Measurements from ENCODE around the gene LRRC42.

Gene LRRC42

DNA sequence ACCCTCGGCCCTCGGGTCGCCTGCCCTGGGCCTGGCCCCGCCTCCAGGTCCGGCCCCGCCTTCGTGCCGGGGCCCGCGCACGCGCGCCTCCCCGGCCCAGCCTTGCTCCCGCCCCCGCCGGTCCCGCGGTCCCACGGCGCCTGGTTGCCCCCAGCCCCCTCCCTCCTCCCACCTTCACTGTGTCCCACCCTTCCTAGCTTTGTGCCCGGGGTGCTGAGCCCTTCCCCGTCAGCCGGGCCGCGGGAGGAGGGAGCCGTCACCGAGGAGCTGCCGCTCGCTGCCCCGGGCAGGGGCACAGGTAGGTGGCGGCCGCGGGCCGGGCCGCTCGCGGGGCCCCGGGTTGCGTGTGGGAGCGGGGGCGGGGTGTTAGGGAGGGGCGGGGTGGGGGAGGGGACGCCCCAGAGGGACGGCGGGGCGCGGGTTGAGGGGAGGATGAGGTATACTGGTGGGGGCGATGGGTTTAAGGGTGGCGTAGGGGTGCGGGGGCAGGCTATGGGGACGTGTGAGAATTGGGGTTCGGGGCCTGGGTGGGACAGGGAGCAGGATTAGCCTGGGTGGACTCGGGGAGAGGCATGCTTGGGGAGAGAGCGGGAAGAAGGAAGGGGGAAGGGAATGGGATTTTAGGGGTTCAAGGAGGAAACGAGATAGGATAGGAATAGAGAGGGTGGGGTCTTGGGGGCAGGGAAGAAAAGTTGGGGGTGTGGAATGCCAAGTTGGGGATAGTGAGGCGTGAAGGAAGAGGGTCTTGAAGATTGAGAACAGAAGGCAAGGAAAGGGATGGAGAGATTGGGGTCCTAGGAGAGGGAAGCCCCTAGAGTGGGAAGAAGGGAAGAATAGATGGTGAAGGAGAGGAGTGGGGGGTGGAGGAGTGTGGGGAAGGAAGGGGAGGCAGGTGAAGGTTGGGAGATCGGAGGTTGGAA is at the start of gene LRRC42:
LRRC42 (plus strand) TSS at position 99 of the 920 bp plus-strand sequence. CDS start 5,650 bp downstream, outside the sequence.
- DNase-seq: peak in 5 of 56 donors; percentile 34 to 98 (median 97)

- DNase-seq: peak in 1 of 56 donors; percentile 3
Measured at GRCh38 chr1:53896635-53897229, 49.4 kb upstream of the LRRC42 start.

DNA sequence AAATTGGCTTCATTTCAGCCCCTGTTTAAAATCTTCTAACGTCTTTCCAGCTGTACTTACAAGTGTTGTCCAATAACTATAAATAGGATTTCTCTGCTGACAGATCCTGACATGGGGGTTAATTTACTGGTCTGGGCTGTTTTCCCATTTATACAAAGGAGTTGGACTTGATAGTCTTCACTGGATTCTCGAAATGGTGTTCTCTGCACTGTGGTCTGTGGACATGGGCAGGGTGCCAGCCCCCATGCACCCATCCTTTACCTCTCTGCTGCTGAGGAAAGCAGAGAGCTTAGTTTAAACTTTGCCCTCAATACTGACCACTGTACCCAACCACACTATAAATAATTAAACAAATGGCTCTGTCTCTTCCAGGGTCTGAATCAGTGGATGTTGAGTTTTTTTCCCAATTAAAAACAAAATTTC is 46.9 kb upstream of the LRRC42 start:
- DNase-seq: peak in 8 of 56 donors; percentile 2 to 44 (median 8)

DNA sequence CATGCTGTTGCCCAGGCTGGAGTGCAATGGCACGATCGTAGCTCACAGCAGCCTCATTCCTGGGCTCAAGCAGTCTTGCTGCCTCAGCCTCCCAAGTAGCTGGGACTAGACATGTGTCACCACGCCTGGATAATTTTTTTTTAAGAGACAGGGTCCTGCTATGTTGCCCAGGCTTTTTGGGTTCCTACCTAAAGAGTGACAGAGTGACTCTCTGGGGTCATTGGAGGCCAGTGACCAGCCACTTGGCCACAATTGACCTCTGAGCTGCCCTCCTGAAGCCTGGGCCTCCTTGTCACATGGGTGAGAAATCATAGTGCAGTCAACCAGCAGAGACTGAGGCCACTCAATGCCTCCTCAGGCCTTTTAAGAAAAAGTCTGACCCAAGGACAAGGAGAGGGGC is 46.4 kb upstream of the LRRC42 start:
- no peak for DNase-seq

GRCh38 chr1:53902235-53903138 is 43.7 kb upstream of the LRRC42 start:
- DNase-seq: no peak

- DNase-seq: no peak
Measured at GRCh38 chr1:53905509-53905908, 40.6 kb upstream of the LRRC42 start.

DNA sequence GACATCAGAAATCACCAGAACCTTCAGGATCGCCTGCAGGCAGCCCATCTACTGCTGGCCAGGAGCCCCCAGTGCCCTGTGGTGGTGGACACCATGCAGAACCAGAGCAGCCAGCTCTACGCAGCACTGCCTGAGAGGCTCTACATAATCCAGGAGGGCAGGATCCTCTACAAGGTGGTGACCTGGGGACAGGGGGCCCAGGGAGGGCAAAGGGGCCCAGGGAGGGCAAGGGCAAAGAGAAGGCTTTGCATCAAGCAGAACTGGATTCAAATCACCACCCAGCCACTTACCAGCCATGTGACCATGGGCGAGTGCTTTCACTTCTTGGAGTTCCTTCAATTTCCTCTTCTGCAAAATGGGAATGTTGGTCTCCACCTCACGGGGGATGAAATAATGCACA is 40.0 kb upstream of the LRRC42 start:
- DNase-seq: no peak

DNA sequence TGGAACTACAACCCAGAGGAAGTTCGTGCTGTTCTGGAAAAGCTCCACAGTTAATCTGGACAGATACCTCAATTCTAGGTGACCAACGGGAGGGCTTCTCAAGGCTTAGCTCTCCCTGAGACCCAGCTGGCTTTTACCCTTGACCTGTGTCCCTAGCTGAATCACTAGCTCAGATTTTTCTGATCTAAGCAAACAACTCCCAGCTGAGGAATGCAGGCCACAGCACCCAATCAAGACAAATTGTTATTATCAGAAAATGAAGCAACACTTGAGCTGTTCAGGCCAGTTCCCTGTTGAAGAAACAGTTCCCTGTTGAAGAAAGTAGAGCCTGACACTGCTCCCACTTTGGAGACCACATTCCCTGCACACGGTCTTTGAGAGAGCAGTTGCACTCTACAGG is 36.2 kb upstream of the LRRC42 start:
- DNase-seq: no peak

DNA sequence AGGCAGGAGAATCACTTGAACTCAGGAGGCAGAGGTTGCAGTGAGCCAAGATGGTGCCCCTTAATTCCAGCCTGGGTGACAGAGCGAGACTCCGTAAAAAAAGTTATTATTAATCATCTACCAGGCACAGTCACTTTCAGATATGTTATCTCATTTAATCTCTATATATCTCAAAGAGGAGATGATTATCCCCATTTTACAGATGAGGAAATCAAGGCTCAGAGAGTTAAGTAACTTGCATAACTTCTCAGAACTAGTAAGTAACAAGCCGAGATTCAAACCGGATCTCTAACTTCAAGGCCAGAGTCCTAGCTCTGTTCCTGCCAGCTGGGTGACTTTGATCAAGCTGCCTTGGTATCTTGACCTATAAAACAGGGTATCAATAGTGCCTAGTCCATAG is 34.7 kb upstream of the LRRC42 start:
- no peak for DNase-seq

- DNase-seq: peak in 4 of 56 donors; percentile 12 to 19 (median 16)
Measured at GRCh38 chr1:53913352-53914033, 32.7 kb upstream of the LRRC42 start.

GRCh38 chr1:53918343-53918742 is 27.8 kb upstream of the LRRC42 start:
- no peak for DNase-seq

DNA sequence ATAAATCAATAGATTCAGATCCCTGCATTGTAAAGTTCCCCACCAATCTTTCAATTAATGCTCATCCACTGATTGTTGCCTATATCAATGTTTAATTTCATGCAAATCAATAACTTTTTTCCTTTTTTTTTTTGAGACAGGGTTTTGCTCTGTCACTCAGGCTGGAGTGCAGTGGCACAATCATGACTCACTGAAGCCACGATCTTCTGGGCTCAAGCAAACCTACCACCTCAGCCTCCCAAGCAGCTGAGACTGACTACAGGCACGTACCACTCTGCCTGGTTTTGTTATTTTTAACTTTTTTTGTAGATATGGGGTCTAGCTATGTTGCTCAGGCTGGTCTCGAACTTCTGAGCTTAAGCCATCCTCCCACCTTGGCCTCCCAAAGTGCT is 26.5 kb upstream of the LRRC42 start:
- DNase-seq: no peak

GRCh38 chr1:53927376-53927881 is 18.7 kb upstream of the LRRC42 start:
- DNase-seq: no peak

- DNase-seq: no peak
Measured at GRCh38 chr1:53929246-53929960, 16.7 kb upstream of the LRRC42 start.

- DNase-seq: no peak
Measured at GRCh38 chr1:53930932-53931331, 15.2 kb upstream of the LRRC42 start.

- DNase-seq: no peak
Measured at GRCh38 chr1:53931523-53931922, 14.6 kb upstream of the LRRC42 start.

- DNase-seq: no peak
Measured at GRCh38 chr1:53934170-53934765, 11.9 kb upstream of the LRRC42 start.

- DNase-seq: no peak
Measured at GRCh38 chr1:53936430-53936829, 9.7 kb upstream of the LRRC42 start.

- DNase-seq: no peak
Measured at GRCh38 chr1:53938136-53938830, 7.9 kb upstream of the LRRC42 start.

All from nucleus accumbens (tissue), 56 donors.